HG03196 (cell line): ENCODE results near the gene SLC16A10.
"Not testable (repeated sequence)": the region's sequence is repeated elsewhere in the genome, so short reads cannot be mapped to it uniquely, and the experiment has no call there.

ENCODE experiments used
- ATAC-seq: cut with Tn5 transposase; IDR thresholded peaks from one replicate; pipeline ENCODE4 v1.9.1; 2021; ENCODE audit not compliant: unreplicated experiment

SLC16A10 gene, protein sequence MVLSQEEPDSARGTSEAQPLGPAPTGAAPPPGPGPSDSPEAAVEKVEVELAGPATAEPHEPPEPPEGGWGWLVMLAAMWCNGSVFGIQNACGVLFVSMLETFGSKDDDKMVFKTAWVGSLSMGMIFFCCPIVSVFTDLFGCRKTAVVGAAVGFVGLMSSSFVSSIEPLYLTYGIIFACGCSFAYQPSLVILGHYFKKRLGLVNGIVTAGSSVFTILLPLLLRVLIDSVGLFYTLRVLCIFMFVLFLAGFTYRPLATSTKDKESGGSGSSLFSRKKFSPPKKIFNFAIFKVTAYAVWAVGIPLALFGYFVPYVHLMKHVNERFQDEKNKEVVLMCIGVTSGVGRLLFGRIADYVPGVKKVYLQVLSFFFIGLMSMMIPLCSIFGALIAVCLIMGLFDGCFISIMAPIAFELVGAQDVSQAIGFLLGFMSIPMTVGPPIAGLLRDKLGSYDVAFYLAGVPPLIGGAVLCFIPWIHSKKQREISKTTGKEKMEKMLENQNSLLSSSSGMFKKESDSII

GRCh38 chr6:111087106-111087835 lies at the start of gene SLC16A10:
Gene SLC16A10, plus strand, starts transcription at chr6:111087503. Its CDS starts 250 bp downstream, at chr6:111087753.
- peak; percentile 91 for ATAC-seq

DNA sequence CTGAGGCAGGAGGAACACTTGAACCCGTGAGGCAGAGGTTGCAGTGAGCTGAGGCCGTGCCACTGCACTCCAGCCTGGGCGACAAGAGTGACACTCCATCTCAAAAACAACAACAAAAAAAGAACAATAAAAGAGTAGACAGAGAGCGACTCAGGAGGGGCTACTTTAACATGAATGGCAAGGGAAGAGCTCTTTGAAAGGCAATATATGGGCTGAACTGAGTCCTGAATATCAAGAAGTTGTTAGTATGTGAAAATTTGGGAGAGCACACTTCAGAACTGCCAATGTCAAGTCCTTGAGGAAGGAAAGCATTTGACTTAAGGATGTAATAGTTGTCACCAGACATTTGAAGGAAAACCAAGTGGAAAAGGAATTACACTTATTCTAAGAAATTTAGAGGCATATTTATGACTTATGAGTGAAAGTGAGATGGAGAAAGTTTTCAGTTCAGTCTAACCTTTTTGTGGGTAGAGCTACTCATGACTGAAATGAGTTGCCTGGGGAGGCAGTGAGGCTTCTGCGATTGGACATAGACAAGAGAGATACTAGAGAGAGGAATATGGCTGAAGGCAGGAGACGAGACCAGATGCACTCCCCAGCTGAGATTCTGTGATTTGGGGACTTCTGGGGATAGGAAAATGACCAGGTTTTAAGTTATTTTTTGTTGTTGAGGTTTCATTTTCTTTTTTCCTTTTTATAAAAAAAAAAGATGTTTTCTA lies 48.6 kb upstream of the SLC16A10 start:
- ATAC-seq: no peak

DNA sequence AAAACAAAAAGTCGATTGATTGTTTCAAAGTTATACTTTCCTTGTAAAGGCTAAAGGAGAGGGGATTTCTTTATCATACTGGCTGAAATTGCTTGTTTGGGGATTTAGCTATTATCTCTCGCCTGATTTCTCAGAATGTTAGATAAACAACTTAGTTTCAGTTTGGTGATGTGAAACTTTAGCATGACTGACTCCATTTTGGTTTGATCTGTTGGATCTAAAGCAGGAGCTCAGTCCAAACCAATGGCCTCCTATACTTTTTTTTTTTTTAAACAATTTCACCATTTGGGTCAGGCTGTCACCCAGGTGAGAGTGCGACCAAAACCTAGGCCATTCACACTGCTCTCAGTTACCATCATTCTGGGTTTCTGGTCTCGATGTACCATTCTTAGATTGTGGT lies 45.4 kb upstream of the SLC16A10 start:
- ATAC-seq: no peak

DNA sequence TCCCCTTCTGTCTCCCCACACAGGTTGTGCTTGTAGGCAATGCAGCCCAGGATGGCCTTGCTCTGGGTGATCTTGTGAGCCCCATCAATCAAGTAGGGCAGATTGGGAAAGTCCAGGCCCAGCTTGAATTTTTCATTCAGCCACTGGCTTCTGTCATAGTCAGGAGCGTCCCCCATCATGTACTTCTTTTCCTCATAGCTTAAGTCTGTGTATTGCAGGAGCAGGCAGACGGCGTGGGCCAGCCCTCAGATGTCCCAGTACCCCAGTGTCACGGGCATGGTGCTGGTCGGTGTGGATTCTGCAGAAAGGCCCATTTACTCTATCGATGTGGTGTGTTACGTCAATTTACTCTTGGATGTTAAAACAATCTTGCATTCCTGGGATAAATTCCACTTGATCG lies 40.1 kb upstream of the SLC16A10 start:
- ATAC-seq: no peak

DNA sequence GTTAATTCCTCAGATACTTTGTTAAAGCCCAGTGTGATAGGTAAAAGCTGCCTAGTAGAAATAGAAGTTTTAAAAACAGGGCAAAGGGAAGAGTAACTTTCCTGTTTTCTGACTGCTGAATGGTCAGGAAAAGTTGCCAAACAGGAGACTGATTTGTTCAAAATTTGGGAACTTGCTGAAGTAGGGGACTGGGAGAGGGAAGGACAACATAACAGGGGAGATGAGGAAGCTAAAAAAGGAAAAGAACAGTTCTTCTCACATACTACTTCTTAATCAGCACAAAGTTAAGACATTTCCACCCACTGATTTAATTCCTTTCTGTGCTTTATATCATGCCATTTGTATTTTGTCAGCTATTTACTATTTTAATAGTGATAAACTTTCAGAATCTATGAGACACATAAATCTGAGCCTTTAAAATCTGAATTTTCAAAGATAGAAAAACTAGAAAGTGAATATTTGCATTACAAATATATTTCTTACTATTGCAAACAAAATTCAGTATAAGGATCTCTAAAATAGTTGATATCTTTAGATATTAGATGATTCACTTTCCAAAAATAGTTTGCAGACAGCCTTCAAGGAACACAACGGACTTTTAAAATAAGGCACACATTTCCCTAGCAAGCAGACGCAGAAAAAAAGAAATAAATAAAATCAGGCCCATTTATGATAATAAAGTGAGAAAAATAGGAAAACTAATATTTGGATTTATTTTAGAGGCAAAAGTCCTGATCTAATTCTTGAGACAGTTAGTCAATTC lies 36.9 kb upstream of the SLC16A10 start:
- ATAC-seq: no peak

GRCh38 chr6:111052171-111052570 lies 35.1 kb upstream of the SLC16A10 start:
- no peak for ATAC-seq

GRCh38 chr6:111057074-111057752 lies 30.1 kb upstream of the SLC16A10 start:
- no peak for ATAC-seq

DNA sequence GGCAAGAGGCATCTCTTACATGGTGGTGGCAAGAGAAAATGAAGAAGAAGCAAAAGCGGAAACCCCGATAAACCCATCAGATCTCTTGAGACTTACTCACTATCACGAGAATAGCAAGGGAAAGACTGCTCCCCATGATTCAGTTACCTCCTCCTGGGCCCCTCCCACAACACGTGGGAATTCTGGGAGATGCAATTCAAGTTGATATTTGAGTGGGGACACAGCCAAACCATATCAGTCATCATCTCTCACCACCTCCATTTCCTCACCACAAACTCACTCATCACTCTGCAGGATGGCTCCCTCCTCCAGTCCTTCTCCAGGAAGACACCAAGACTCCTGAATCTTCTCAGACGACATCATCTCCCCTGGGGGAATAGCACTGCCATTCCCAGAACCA lies 25.8 kb upstream of the SLC16A10 start:
- no peak for ATAC-seq

DNA sequence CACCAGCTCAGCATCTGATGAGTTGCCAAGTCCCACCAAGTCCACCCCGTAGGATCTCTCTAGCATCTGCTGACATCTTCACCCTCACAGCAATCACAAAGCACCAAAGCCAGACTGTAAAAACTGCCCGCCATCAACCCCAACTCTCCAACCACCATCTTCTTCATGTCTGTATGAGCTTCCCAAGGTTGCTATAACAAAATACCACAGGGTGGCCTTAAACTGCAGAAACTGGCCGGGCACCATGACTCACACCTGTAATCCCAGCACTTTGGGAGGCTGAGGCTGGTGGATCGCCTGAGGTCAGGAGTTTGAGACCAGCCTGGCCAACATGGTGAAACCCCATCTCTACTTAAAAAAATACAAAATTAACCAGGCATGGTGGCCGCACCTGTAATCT lies 25.3 kb upstream of the SLC16A10 start:
- ATAC-seq: not testable (repeated sequence)

GRCh38 chr6:111062860-111063259 lies 24.4 kb upstream of the SLC16A10 start:
- ATAC-seq: not testable (repeated sequence)

- no peak for ATAC-seq
Observed at GRCh38 chr6:111068109-111068865, 19.0 kb upstream of the SLC16A10 start.

DNA sequence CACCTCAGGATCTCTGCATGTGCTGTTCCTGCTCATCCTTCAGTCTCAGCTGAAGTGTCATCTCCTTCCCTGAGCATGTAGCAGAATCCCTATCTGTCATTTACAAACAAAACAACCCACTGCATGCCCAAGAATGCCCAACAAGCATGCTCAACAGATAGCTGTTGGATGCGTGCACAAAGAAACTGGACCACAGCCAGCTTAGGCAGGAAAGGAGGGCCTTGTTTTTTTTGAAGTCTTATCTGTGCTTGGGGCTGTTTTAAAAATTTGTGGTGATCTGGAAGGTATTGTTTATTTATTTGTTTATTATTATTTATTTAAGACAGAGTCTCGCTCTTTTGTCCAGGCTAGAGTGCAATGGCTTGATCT lies 18.5 kb upstream of the SLC16A10 start:
- ATAC-seq: no peak

GRCh38 chr6:111069382-111070104 lies 17.8 kb upstream of the SLC16A10 start:
- ATAC-seq: no peak

DNA sequence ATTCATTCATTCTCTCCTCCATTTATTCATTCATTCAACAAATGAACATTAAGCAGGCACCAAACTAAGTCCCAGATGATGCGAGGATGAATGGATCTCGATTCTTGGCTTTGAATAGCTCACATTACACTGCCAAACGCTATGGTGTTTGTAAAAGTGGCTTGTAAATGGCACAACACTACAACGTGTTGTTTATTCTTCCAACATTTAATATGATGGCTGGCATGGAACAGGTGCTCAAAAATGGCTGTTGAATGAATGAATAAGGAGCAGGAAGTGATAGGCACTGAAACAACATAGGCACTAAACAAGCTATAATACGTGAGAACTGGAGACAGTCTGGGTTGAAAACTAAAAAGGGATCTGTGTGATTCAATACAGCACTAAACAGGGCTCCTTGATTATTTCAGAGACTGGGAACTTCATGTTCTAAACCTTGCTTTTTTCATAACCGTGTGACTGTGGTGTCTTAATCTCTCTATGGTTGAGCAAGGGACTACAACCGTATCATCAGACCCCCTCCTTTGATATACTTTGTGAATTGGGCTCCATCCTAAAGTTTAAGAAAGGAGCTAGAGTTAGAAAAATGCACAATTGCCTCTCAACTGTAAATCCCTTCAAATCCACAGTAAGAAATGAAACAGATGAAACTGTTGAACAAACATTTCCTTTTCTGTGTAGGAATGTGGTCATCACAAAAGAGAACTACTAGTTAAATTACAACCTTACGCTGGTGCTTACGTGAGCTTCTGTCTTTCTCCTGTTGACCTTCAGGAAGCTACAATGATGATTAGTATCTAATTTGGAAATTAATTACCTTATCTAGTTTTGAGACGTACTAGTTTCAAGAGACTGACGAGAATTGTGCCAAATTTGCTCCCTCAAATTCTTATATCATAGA lies 16.9 kb upstream of the SLC16A10 start:
- ATAC-seq: no peak

- no peak for ATAC-seq
Observed at GRCh38 chr6:111072801-111073360, 14.4 kb upstream of the SLC16A10 start.

- ATAC-seq: no peak
Observed at GRCh38 chr6:111074311-111074710, 13.0 kb upstream of the SLC16A10 start.

GRCh38 chr6:111076024-111076695 lies 11.1 kb upstream of the SLC16A10 start:
- no peak for ATAC-seq
